Esophagus mucosa (tissue), 1 donor: ENCODE measurements around the gene DAB1. TPM values are rescaled to one million over a fixed set of nuclear protein-coding genes. Genes with fewer than 3 reads are reported as not detected.

Experiments
- ATAC-seq: fragments of 200-7000 bp; cut with Tn5 transposase; one replicate; pipeline ENCODE4 v1.9.1; 2020
- total RNA-seq: library from RNA; stranded (reverse); gene quantifications from one replicate; pipeline ENCODE4 v1.2.4, GENCODE V29; 2023
- donor health status: DM: yes; HTN: yes; CAD: no.

Gene DAB1
- total RNA-seq, 1 donor from 2014 or later: 0.04 TPM

DNA sequence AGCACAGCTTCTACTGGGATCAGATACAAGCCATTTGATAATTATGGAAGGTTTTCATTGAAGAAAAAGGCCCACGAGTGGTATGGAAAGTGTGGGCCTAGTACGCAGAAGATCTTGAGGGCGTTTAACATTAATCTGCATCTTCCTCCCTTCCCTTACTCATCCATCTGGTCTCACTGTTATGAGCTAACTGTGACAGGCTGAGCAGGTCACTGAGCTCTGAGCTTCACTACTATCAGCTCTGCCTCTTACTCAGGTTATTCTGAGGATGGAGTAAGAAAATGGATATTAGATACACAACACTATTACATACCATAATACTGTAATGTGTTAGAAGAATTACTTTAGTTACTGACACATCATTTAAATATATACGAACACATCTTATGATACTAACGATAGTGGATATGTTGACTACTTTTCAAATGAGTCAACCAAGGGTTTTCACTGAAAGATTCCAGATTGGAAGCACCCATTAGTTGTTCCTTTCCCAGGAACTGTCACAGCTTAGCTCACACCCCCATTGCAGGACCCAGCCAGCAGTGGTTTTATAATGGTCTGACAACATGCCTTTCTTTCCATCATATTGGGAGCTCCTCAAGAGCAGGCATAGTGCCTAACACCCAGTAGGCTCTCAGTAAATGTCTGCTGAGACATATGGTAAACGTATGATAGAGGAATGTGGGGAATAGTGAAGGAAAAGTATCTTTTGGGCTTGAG lies 360.3 kb downstream of the DAB1 start:
- no peak for ATAC-seq

DNA sequence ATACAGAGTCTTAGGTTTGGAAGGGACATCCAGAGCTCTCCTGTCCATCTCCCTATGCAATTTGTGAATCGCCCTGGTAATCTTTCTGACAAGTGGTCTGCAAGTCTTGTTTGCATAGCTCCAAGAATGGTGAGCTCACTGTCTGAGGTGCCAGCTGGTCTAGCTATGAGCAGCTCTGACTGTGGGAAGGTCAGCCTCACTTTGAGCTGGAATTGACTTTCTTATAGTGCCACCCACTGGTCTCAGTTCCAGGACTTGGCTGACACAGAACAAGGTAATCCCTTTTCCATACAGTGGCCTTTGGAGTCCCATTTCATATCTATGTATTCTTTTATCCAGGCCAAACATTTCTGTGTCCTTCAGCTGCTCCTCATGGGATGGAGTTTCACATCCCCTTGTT lies 362.5 kb downstream of the DAB1 start:
- no peak for ATAC-seq

DNA sequence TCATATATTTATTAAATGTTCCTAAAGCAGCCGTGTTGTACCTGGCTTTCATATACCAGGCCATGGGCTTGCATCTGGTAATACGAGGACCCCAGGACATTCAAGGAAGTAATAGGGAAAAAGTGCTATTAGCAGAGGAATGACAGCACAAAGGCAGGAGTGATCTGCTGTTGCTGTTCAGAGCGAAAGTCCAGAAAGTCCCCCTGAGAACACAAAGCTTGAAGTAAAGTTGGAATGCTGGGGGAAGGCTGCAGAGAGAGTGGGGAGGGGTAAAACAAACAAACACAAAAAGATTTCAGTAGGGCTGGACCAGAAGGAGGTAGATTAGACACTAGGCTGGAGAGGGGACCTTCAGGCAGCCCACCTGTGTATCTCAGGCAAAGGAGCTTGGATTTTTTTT lies 363.4 kb downstream of the DAB1 start:
- no peak for ATAC-seq

DNA sequence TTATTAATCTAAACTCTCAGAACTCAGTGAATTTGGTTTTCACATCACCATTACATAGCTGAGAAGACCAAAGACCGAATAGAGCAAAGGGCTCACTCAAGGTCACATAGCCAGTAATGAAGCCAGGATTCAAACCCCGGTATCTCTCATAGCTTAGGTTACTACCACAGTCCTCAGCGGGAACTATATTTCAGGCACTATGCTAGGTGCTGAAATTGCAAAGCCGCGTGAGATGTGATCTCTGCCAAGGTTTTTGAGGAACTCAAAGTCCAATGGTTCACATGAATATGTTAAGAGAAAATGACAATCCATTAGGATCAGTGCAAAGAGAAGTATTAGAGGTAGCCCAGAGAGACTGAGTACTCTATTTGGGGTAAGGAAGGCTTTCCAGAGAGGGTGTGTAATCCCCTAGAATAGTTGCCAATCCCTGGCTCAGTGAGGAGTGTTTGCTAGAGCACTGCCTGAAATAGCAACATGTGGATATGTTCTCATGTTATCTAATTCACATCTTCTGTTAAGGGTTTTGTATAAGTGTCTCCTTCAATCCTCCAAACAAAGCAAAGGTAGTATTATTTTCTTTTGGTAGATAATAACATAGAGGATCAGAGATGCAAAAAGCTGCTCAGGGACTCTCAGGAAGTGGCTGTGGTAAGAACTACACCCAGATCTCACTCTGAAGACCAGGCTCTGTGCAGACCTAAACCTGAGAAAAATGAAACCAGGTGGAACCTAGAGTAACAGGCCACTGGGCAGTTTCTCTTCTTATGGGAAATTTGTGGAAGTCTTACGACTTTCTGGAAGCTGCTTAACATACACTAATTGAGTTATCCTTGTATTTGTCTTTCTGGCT lies 365.0 kb downstream of the DAB1 start:
- no peak for ATAC-seq

DNA sequence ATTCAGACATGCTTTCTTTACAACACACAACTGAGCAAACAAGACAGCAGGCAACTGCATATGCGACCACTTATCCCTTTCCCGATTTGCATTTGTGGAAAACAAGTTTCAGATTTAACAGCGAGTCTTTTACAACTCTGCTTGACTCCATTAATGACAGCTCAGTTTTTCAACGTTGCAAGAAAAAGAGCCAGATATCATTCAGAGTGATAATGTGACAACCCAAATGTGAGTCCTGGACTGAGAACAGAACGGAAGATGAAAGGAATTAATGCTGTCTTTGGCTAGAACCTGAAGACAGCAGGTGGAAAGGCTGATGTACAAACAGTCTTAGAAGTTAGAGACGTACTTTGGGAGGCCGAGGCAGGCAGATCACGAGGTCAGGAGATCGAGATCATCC lies 375.0 kb downstream of the DAB1 start:
- no peak for ATAC-seq

DNA sequence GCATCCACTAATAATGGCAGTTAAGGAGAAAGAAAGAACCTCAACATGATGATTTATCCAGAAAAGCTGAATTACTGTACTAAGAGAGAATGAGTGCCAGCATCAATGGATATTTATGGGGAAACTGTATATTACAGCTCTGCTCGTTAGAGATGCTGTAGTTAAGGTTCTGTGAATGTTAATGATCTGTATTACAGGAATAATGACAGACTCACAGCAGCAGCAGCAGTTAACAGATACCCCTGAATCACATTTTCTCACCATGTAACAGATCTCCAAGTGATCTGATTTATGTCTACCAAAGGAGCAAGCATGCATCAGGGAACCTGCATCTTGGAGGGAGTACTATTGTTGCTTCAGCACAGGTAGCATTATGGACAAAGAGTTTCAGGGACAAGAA lies 377.4 kb downstream of the DAB1 start:
- ATAC-seq: no peak

DNA sequence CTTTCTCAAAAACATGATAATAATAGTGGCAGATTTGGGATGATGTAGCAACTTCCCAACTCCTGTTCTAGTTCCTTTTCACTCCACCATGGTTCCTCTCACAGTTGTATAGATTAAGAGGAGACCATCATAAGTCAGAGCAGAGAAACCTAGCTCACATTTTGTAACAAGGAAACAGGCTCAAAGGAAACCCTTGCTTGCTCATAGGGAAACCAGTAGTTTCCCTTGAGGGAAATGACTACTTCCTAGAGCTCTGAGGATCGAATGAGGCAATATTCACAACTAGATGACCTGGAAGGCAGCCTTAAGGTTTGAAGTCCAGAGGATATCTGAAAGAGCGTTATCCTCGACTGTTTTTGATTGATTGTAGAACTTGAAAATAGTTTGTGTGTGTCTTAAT lies 382.0 kb downstream of the DAB1 start:
- no peak for ATAC-seq

DNA sequence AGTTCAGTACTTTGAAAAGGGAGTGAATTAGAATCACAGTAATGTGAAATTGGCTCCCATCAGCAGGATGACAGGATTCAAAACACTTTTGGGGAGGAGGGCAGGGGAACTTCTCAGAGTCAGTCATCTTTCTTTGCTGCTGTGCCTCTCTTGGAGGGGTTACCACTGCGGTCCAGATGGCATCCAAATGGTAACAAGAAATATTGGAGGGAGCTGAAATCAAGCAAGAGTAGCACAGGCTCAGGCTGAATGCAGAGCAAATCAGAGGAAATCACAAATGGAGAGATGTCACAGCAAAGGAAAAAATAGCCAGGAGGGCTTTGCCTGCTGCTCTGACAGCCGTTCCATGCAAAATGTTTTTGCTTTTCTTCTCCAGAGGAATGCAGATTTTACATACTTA lies 383.0 kb downstream of the DAB1 start:
- ATAC-seq: no peak

DNA sequence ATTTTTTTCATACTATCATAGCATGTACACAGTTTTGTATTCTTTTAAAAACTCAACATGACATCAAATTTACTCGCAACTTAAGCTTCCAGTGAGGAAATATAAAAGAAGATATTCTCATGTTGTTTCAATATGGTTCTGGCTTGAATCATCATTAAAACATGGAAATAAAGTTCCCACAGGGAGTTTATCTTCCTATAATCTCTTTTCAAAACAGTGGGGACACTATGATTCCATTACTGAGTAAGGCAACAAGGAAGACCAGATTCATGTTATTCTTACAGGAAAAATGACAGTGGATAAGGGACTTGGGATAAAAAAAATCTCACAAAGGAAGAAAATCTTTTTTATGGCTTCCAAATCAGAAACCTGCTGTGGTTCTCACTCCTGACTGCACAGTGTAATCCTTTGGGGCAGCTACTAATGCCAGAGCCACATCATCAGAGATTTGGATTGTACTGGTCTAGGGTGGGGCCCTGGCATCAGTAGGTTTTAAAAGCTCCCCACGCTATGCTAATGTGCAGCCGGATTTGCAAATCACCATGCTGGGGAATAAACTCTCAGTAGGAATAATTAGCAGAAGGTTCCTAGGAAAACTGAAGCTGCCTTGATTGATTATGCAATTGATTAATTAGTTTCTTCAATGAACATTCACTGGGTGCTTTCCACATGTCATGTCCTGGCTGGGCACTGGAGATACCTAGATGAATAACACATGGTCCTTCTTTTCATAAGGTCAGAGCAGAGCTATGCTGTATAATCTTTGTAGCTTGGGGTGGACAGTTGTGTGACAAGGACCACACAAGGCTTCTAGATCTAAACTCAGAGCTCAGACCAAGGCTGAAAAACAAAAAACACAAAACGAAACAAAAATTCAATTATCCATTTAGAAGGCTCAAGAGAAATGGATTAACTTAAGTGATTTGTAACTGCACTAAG lies 386.9 kb downstream of the DAB1 start:
- ATAC-seq: no peak

DNA sequence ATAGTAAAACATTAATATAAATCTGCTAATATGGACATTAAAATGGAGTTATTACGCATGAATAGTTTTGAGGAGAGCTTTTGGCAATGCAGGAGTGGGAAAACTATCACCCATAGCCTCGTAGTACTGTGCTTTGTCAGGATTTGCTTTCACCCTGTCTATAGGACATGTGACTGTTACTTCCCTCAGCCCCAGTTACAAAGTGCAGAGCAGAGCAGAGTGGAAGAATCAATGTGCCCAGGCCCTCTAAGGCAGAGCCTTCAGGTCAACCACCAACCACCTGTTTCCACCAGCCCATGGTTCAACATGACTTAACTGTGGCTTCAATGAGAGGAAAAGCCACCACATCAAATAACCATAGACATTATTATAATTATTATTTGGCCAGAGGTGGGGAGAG lies 389.1 kb downstream of the DAB1 start:
- no peak for ATAC-seq

DNA sequence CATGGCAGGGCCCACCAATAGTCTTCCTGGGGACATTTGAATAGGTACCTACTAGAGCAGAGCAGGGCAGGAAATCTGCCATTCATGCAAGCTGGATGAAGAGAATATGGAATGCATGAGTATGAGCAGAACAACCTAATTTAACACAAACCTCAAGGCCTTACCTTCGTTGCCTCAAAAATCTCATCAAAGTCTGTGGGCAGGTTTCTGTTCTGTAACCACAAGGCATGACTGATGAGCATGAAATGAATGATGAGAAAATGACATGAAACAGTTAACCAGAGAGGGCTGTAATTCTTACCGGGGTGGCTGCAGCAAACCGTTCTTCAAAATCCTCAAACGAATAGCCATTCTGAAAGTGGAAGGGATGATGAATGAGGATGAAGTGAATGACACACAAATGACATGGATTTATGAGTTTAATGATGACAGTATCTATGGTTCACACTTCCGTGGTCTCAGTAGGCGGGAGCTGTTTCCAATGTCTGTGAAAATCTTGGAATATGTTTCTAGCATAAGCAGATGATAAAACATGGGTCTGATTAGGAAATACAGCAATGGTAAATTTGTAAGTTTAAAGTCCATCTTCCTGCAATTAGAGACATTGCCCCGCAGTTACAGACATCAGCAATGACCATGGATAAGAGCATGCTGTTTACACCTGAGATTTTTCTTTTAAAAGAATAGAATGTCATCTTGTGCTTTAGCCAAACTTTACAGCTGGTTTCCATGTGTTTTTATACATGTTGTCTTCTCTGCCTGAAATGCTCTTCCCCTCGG lies 390.4 kb downstream of the DAB1 start:
- no peak for ATAC-seq

DNA sequence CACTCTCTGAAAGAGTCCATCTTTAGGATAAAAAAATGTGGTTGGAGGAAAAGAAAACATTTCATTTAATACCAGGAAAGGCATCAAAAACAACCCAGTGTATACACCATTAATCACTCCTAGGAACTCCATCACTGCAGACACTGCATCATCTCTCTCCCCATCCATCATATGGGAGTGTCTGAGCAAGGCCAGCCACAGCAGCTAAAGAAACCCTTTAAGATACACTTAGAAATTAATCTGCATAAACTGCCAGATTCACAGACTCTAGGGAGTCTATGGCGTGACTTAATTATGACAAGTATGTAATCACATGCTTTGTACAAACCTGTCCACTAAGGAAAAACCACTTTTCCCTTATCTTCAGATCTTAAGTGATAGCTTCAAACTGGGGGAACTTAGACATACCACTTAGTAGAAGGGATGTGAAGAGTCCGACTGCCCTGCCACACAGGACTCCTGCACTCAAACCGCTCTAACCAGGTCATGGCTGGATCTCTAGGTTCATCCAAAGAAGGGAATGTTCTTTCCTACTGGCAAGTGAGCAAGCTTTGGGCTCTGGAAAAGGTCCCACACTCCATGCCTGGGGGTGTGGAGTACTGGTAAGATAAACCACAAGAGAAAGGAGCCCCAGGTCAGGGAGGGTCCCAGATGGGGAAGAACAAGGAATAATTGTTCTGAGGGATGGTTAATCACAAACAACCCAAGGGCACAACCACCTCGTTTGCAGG lies 397.1 kb downstream of the DAB1 start:
- no peak for ATAC-seq

DNA sequence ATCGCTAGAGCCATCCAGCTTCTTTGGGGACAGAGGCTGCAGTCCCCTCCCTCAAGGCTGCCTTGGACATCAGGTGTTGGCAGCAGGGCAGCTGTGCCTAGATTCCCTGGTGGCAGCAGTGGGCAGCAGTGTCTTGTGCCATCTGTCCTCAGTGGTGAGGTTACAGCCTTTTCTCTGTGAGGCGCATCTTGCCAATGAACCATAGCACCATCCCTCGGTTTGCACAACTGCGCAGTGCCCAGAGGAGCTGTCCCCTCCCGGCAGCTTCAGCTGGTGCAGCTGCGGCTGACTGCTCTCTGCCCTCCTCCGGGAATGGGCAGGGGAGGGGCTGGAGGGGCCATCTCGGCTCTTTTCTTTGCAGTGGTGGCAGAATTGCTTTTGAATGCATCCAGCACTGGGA lies 399.0 kb downstream of the DAB1 start:
- no peak for ATAC-seq

DNA sequence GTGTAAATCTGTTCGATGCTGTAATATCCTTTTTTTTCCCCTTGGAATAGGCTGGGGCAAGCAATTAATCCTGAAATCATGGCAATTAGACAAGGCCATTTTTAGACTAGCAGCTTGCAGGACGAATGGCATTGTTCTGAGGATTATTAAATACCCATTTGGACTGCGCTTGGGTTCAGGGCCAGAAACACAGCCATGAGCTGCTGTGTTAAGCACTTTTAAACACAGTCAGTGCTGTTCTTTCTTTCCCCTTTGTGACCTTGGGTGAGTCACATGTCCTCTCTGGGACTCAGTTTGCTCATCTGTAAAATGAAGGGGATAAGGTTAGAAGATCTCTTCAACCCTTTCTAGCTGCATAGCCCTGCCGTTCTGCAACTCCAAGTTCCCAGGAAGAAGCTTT lies 399.4 kb downstream of the DAB1 start:
- no peak for ATAC-seq

DNA sequence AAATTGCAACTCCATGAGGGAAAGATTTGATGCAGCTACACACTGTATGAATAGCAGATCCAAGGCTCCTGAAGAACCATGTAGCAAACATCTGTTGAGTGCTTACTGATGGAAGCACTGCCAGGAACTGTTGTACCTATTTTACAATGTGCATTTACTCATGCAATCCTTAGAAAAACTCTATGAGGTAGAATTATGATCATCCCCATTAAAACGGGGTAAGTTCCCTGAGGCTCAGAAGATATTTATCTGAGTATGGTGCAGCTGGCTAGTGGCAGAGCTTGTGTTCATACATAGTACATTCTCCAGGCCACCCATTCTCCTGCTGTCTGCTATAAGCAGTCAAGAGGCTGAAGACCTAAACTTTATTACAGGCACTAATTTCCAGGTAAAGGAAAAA lies 403.6 kb downstream of the DAB1 start:
- no peak for ATAC-seq

DNA sequence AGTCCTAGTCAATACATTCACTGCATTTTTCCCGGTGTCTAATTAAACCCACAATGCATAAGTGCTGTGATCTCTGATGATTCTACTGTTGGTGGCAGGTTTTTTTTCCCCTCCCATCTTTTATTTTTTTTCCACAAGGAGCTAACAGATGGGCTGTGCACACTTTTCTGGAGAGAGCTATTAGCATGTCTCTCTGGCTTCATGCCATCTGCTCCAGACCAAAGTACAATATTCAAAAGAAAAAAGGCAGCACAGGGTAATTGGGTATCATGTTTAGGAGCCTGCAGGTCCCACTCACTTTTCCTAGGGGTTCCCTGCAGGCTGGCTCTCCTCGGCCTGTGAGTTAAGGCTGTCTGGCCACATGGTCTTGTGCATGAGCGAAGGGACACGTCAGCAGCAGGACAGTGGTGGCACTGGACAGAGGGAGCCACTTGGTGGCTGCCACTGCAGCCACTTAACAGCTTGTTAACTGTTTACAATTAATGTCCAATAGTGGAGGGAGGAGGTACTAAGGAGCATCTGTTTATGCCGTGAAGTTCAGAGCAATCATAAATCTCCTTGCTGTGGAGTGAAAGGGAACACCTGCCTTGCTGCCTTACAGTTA lies 404.5 kb downstream of the DAB1 start:
- ATAC-seq: no peak

DNA sequence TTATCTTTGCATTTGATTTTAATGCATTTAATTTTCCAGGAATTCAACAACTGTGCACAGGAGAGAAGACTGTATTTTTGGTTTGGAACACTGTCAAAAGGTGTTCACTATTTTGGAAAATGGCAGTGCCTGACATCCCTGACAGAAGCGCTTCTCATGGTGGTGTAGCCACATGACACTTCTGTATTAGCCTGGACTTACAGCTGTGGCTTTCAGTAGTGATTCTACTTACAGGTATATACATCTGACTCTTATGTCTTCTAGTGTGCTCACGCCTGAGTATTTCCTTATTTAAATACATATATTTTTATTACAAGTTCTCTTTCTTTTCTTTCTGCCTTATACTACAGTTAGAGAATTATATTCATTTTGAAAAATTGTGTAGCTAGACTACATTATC lies 405.7 kb downstream of the DAB1 start:
- ATAC-seq: no peak

DNA sequence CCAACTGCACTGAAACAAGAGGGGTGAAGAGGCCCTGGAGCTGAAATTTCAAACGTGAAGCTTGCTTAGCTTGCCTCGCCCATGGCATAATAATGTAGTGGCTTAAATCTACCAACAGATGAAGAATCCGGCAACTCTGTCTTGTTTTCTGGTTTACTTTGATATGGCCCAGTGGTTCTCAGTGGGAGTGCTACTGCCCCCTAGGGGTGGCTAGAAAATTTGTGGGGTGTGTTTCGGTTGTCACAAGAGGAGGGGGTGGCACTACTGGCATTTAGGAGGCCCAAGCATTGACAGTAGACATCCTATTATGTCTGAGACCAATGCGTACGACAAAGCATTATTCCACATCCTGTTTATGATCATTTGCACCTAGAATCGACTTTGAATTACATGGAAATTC lies 406.1 kb downstream of the DAB1 start:
- no peak for ATAC-seq

DNA sequence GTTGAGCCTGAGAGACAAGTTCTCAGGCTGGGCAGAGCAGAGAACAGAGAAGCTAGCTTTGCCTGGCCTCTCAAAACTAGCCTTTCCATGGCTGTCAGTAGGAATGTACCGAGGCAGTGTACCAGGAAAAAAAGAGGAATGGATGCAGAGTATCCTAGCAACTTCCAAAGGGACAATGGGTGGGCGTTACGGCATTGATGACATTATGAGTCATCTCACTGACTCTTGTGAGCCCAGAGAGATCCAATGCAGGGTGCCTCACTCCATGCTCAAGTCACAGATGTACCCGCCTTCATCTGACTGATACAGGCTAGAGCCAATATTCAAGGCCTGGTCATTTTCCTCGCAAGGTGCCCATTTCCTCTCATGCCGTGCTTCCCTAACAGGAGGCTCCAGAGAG lies 406.7 kb downstream of the DAB1 start:
- no peak for ATAC-seq

DNA sequence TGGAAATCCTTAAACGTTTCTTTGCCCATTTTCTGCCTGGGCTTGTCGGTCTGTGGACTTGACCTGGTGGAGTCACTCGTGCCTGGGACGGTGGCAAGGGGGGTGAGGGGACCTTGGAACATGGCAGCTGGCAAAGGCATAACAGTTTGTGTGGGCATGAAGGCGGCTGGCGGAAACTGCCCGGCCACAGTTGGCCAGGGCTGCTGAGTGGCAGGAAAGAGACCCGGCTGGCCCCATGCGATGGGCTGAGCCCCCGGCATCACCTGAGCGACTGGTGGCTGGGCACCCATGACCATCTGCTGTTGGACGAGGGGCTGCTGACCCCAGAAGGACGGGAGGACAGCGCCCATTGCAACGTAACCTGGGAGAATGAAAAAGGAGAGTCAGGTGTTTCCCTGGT lies 408.8 kb downstream of the DAB1 start:
- ATAC-seq: no peak

DNA sequence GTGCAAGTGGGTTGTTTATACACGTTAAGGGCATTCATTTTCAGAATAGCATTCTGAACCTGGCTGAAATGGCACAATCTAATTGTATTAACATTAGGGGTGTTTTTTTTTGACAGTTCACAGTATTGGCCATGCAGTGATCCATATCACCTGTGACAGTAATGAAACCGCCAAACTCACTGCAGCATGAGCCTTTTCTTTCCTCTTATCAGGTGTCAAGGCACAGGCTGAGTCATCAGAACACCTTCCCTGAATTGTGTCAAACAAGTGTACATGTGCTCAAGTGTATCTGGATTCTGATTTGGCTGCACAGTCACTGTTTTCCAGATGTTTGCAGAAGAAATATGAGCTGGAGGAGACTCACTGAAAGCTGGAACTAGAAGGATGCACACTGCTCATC lies 410.3 kb downstream of the DAB1 start:
- no peak for ATAC-seq
